Measurements from ENCODE around the gene STMN1. TPM values are rescaled to one million over a fixed set of nuclear protein-coding genes. Genes with fewer than 3 reads are reported as not detected.

STMN1 gene
- total and polyA plus RNA-seq, 9 of the 15 experiments (the other 6 are each of a cell fraction or from before 2014, with no cell fraction given), result 269 to 2,153 (median 595) TPM

DNA sequence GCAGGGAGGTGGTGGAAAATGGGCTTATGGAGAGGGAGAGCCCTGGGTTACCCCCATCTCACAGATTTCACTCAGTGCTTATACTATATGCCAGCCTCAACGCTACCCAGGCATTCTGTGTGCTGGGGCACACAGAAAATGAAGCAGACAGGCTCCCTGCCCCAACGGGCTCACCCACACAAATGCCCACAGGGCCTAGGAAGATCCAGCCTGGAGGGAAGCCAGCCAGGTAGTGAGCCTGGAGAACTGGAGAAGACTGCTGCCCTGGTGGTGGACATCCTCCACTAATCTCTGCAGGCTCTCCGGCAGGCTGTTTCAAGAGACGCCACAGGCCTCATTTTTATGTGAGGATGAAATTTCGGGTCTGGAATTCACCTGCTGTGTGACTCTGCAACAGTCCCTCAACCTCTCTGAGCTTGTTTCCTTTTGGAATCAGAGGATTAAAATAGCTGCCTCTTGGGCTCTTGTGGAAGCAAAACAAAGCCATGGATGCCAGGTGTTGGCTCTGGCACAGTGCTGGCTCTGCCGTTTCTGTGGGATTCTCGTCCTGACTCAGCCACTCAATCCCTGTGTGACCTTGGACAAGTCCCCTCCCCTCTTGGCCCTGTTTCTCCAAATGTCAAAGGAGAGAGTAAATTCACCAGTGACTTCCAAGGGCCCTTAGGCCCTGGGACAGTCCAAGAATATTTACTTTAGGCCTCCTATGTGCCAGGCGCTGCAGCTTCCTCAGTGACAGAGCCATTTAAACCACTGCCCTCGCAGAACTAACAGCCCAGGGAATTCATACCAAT lies 34.3 kb downstream of the STMN1 start:
- Histone ChIP-seq H3K9ac (ENCODE audit: insufficient read depth in 1 of 2, low read depth in 2 of 2, low read length in 2 of 2) (peak overlapping the region; percentile 19 to 72; a peak in 2 of 4 replicates), H3K79me2 (ENCODE audit: control insufficient read depth, insufficient read depth, low read length) (peaks cover 10% of the 10 kb centered on the region; the same call in 2 of the 3 replicates), H3K4me1 (replicated peaks in 1 of 2; ENCODE audit: control insufficient read depth in 2 of 2, insufficient read depth in 2 of 2, low read length in 2 of 2) (peaks cover 42 to 45% of the 10 kb centered on the region in 2 experiments), H4K20me1 (replicated peaks; ENCODE audit: control insufficient read depth, insufficient read depth, low read length) (no peaks in the 10 kb centered on the region), H3K4me2 (ENCODE audit: insufficient read depth, low read length) (peak overlapping the region; percentile 7; the same call in 1 of the 2 replicates), H2AFZ (ENCODE audit: low read depth, low read length) (peak overlapping the region; percentile 52; the same call in 1 of the 2 replicates), H3K4me3 (no peak overlapping the region), H3K9me1 (ENCODE audit: control insufficient read depth, insufficient read depth, low read length) (no peaks in the 10 kb centered on the region), H3K36me3 (ENCODE audit: control insufficient read depth, insufficient read depth, low read length) (no peaks in the 10 kb centered on the region), H3K27me3 (ENCODE audit: control insufficient read depth in 2 of 2, insufficient read depth in 2 of 2, low read length in 2 of 2) (no peaks in the 10 kb centered on the region), H3K27ac (ENCODE audit: extremely low read depth, low read depth, low read length) (no peak overlapping the region; the same call in 2 of the 3 replicates), H3K9me3 (replicated peaks; ENCODE audit: control insufficient read depth, insufficient read depth, low read depth, low read length) (no peaks in the 10 kb centered on the region)
- in situ Hi-C loops (cut with MboI), result no loop called here
- ATAC-seq (no peak), FAIRE-seq (no peak), DNase-seq (ENCODE audit: extremely low read depth in 1 of 4, low spot score in 3 of 4) (no peak)
- CTCF ChIA-PET (ENCODE audit: low intra/inter-chr PET ratio), result no interaction called here
- intact Hi-C loops (cut with micrococcal nuclease), result no loop called here
- POLR2A ChIA-PET, result interaction anchor here (0.6 to 1.5 kb wide), 4 partner anchors 8 to 1228 kb away, joined by 4 to 6 read pairs (median 4); partner anchors contain the start of gene SRRM1
- 83% methylated on average over 9 of the region's 9 CpGs for WGBS (ENCODE audit: insufficient coverage, low coverage, missing lambda C conversion rate)
- no TSS peak for BruUV-seq (replicated peaks)
- TF ChIP-seq RBM25 (IDR thresholded peaks at IDR 0.05; ENCODE audit: low read depth, low read length, severe bottlenecking), result peak; percentile 97
- TF ChIP-seq, protein P1, sequence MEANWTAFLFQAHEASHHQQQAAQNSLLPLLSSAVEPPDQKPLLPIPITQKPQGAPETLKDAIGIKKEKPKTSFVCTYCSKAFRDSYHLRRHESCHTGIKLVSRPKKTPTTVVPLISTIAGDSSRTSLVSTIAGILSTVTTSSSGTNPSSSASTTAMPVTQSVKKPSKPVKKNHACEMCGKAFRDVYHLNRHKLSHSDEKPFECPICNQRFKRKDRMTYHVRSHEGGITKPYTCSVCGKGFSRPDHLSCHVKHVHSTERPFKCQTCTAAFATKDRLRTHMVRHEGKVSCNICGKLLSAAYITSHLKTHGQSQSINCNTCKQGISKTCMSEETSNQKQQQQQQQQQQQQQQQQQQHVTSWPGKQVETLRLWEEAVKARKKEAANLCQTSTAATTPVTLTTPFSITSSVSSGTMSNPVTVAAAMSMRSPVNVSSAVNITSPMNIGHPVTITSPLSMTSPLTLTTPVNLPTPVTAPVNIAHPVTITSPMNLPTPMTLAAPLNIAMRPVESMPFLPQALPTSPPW (CRISPR knock-in tag; IDR thresholded peaks at IDR 0.05), result no peak
- TF ChIP-seq MYNN (IDR thresholded peaks at IDR 0.05), result no peak
- TF ChIP-seq MYNN (CRISPR knock-in tag; IDR thresholded peaks at IDR 0.05), result no peak
- TF ChIP-seq, protein P2, sequence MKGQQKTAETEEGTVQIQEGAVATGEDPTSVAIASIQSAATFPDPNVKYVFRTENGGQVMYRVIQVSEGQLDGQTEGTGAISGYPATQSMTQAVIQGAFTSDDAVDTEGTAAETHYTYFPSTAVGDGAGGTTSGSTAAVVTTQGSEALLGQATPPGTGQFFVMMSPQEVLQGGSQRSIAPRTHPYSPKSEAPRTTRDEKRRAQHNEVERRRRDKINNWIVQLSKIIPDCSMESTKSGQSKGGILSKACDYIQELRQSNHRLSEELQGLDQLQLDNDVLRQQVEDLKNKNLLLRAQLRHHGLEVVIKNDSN (CRISPR knock-in tag; IDR thresholded peaks at IDR 0.05), result 0 out of 2 replicates have a peak, but pooled peaks have one; percentile 9
- TF ChIP-seq RFX1 (IDR thresholded peaks at IDR 0.05), result no peak
- TF ChIP-seq, protein P3, sequence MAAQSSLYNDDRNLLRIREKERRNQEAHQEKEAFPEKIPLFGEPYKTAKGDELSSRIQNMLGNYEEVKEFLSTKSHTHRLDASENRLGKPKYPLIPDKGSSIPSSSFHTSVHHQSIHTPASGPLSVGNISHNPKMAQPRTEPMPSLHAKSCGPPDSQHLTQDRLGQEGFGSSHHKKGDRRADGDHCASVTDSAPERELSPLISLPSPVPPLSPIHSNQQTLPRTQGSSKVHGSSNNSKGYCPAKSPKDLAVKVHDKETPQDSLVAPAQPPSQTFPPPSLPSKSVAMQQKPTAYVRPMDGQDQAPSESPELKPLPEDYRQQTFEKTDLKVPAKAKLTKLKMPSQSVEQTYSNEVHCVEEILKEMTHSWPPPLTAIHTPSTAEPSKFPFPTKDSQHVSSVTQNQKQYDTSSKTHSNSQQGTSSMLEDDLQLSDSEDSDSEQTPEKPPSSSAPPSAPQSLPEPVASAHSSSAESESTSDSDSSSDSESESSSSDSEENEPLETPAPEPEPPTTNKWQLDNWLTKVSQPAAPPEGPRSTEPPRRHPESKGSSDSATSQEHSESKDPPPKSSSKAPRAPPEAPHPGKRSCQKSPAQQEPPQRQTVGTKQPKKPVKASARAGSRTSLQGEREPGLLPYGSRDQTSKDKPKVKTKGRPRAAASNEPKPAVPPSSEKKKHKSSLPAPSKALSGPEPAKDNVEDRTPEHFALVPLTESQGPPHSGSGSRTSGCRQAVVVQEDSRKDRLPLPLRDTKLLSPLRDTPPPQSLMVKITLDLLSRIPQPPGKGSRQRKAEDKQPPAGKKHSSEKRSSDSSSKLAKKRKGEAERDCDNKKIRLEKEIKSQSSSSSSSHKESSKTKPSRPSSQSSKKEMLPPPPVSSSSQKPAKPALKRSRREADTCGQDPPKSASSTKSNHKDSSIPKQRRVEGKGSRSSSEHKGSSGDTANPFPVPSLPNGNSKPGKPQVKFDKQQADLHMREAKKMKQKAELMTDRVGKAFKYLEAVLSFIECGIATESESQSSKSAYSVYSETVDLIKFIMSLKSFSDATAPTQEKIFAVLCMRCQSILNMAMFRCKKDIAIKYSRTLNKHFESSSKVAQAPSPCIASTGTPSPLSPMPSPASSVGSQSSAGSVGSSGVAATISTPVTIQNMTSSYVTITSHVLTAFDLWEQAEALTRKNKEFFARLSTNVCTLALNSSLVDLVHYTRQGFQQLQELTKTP (IDR thresholded peaks at IDR 0.05; ENCODE audit: low read depth in 1 of 2, partially characterized antibody in 2 of 2), result no peak
- TF ChIP-seq SMARCA5 (IDR thresholded peaks at IDR 0.05), result 0 out of 2 replicates have a peak, but pooled peaks have one; percentile 40
- TF ChIP-seq ZZZ3 (IDR thresholded peaks at IDR 0.05), result no peak
- TF ChIP-seq POLR2G (IDR thresholded peaks at IDR 0.05; ENCODE audit: low read depth, low read length), result no peak
- TF ChIP-seq PTBP1 (IDR thresholded peaks at IDR 0.05; ENCODE audit: low read depth, low read length), result 0 out of 2 replicates have a peak, but pooled peaks have one; percentile 73
- TF ChIP-seq ZNF263 (CRISPR knock-in tag; IDR thresholded peaks at IDR 0.05; ENCODE audit: borderline replicate concordance), result 0 out of 2 replicates have a peak, but pooled peaks have one; percentile 3
- peak; percentile 92 for TF ChIP-seq ZFP36 (IDR thresholded peaks at IDR 0.05; ENCODE audit: low read depth, low read length, partially characterized antibody)
- TF ChIP-seq DACH1 (IDR thresholded peaks at IDR 0.05; ENCODE audit: partially characterized antibody), result peak; percentile 35
- TF ChIP-seq PURB (CRISPR knock-in tag; IDR thresholded peaks at IDR 0.05; ENCODE audit: low read depth), result no peak
- no peak for TF ChIP-seq CBFA2T3 (IDR thresholded peaks at IDR 0.05)
- TF ChIP-seq KDM1A (IDR thresholded peaks at IDR 0.05), result peak; percentile 76 to 92
